Stimulated activated CD4-positive, alpha-beta T cell treated with anti-CD3 and anti-CD28 coated beads, Interleukin-2, amount 100 ng/mL, for 4 hours (primary cell): ENCODE measurements around the gene RIPOR2.
"Not testable (repeated sequence)": the region's sequence is repeated elsewhere in the genome, so short reads cannot be mapped to it uniquely, and the experiment has no call there.

ENCODE experiments used
- DNase-seq: peaks from one replicate; pipeline ENCODE4 v3.0.0-alpha.2; 2020; ENCODE audit warnings: low read depth

RIPOR2 gene

DNA sequence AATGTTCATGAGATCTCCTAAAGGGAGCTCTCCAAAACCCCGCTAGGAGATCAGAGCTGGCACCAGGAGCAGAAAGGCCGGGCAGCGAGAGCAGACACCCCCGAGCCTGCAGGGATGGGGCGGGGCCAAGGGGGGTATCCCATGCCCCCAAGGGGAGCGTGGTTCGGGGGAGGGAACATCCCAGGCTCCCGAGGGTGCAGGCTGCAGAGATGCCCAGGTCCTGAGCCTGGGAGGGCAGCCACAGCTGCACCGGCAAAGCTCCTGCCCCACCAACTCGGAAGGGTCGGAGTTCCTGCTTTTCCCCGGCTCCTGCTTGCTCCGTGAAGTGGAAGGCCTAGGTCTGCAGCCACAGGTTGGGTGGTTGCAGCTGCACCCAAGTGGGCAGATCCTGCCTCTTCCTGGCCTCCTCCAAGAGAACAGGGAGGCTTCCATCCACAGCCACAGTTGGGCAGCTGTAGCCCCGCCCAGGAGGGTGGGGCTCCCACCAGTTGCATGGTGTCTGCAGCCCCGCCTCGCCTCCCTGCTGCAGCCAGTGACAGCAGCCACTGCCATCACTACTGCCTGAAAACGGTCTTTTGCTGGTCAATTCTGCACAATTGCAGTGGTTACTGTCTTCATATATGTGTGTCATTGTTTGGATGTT is 174.4 kb downstream of the RIPOR2 start:
- no peak for DNase-seq

- no peak for DNase-seq
Observed at GRCh38 chr6:24760210-24760609, 175.6 kb downstream of the RIPOR2 start.

DNA sequence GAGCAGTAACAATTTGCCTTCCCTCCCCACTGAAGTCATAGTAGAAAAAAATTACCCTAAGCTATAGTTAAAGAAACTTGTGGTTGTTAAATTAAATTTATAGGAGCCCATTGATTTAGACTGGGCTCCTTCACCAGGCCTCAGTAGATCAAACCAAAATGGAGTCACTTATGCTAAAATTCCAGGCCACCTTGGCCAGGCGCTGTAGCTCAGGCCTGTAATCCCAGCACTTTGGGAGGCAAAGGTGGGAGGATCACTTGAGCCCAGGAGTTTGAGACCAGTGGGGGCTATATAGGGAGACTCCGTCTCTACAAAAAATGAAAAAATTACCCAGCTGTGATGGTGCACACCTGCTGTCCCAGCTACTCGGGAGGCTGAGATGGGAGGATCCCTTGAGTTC is 176.0 kb downstream of the RIPOR2 start:
- DNase-seq = no peak

GRCh38 chr6:24757611-24758010 is 178.1 kb downstream of the RIPOR2 start:
- no peak for DNase-seq

DNA sequence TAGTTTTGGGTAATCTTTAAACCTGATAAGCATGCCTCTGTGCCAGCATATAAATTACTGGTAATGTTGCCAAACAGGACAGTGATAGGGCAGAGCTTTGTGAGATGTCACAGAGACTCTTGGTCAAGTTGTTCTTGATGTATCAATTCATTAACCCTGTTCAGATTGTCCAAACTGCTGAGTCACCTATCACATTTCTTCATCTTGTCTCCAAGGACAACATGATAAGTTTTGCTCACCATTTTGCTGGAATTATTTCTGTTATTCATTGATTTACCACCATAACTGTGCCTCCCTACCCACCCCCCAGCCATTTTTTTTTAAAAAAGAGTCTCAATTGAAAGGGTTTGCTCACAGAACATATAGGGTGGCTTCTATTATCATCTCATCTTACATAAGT is 180.5 kb downstream of the RIPOR2 start:
- DNase-seq = no peak

DNA sequence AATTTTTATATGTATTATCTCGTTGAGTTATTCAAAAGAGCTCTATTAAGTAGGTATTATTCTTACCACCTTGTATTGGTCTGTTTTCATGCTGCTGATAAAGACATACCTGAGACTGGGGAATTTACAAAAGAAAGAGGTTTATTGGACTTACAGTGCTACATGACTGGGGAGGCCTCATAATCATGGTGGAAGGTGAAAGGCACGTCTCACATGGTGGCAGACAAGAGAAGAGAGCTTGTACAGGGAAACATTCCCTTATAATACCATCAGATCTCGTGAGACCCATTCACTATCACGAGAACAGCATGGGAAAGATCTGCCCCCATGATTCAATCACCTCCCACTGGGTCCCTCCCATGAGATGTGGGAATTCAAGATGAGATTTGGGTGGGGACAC is 181.4 kb downstream of the RIPOR2 start:
- not testable (repeated sequence) for DNase-seq
